PC-3 (cell line): Measurements from ENCODE around the gene OR10J5. TPM values are rescaled to one million over a fixed set of nuclear protein-coding genes. Genes with fewer than 3 reads are reported as not detected.

Experiments used
- ATAC-seq: fragments of 200-7000 bp; cut with Tn5 transposase; 2 replicates; pipeline ENCODE4 v1.9.1; 2020; ENCODE audit warnings: mild to moderate bottlenecking, moderate library complexity
- BruUV-seq: library from RNA; stranded (reverse); fragments of 400-500 nt; replicated peaks from 2 replicates; lab custom pipeline; 2021; lab: Mats Ljungman, UMichigan
- CTCF ChIA-PET: fragments of 300-600 bp; sonication (Branson Sonifier 250); formaldehyde crosslinking; loops from one replicate; lab custom pipeline; 2022; ENCODE audit warnings: antibody characterized with exemption; lab: Charles Lee
- POLR2A ChIA-PET: fragments of 300-600 bp; sonication (Branson Sonifier 250); formaldehyde crosslinking; loops from one replicate; lab custom pipeline; 2022; ENCODE audit warnings: antibody characterized with exemption; ENCODE audit not compliant: unreplicated experiment; lab: Charles Lee
- DNase-seq: peaks from one replicate; pipeline ENCODE4 v3.0.0-alpha.2; 2015
- H2AFZ ChIP-seq: fragments of 300-600 bp; sonication (generic); 2 replicates; pipeline ENCODE4 v1.6.0; 2016; ENCODE audit warnings: antibody characterized with exemption, low read length
- H3F3A ChIP-seq: fragments of 300-600 bp; sonication (generic); one replicate; pipeline ENCODE4 v1.6.0; 2017; ENCODE audit warnings: antibody characterized with exemption, low read length, control low read depth, mild to moderate bottlenecking; ENCODE audit not compliant: unreplicated experiment
- H3K27ac ChIP-seq: fragments of 300-600 bp; sonication (generic); 2 replicates; pipeline ENCODE4 v1.5.1; 2016; ENCODE audit warnings: mild to moderate bottlenecking, low read length
- H3K27me3 ChIP-seq: fragments of 300-600 bp; sonication (generic); 2 replicates; pipeline ENCODE4 v1.6.1; 2016; ENCODE audit warnings: low read length, mixed read lengths
- H3K36me3 ChIP-seq: fragments of 300-600 bp; sonication (generic); 2 replicates; pipeline ENCODE4 v1.6.1; 2016; ENCODE audit warnings: low read depth, mixed run types, low read length, mixed read lengths
- H3K4me1 ChIP-seq: fragments of 300-600 bp; sonication (generic); 2 replicates; pipeline ENCODE4 v1.5.1; 2016; ENCODE audit warnings: low read length; ENCODE audit not compliant: insufficient read depth
- H3K4me2 ChIP-seq: fragments of 300-600 bp; sonication (generic); 2 replicates; pipeline ENCODE4 v1.6.0; 2016; ENCODE audit warnings: low read length
- H3K4me3 ChIP-seq: fragments of 300-600 bp; sonication (generic); 2 replicates; pipeline ENCODE4 v1.5.1; 2016; ENCODE audit warnings: mild to moderate bottlenecking, low read length, mixed read lengths
- H3K79me2 ChIP-seq: fragments of 300-600 bp; sonication (generic); 2 replicates; pipeline ENCODE4 v1.6.1; 2017; ENCODE audit warnings: low read length, mixed read lengths
- H3K9ac ChIP-seq: fragments of 300-600 bp; sonication (generic); 2 replicates; pipeline ENCODE4 v1.6.0; 2016; ENCODE audit warnings: mild to moderate bottlenecking, low read length
- H3K9me2 ChIP-seq: fragments of 300-600 bp; sonication (generic); replicated peaks from 2 replicates; pipeline ENCODE4 v1.6.1; 2016; ENCODE audit warnings: mixed run types, low read length, mixed read lengths
- H3K9me3 ChIP-seq: fragments of 300-600 bp; sonication (generic); 2 replicates; pipeline ENCODE4 v1.6.1; 2016; ENCODE audit warnings: low read length, mixed read lengths
- H4K20me1 ChIP-seq: fragments of 300-600 bp; sonication (generic); 2 replicates; pipeline ENCODE4 v1.6.1; 2016; ENCODE audit warnings: low read length, mixed read lengths
- CTCF ChIP-seq: fragments of 300-600 bp; sonication (generic); conservative IDR thresholded peaks from 2 replicates; pipeline ENCODE4 v1.5.1; 2017; ENCODE audit warnings: antibody characterized with exemption, low read depth, mild to moderate bottlenecking, low read length
- EZH2 ChIP-seq: fragments of 300-600 bp; sonication (generic); IDR thresholded peaks from one replicate; pipeline ENCODE4 v1.6.1; 2017; ENCODE audit warnings: antibody characterized with exemption, mild to moderate bottlenecking, low read length; ENCODE audit not compliant: unreplicated experiment
- EZH2phosphoT487 ChIP-seq: fragments of 300-600 bp; sonication (generic); IDR thresholded peaks from 2 replicates; pipeline ENCODE4 v1.6.1; 2018; ENCODE audit warnings: mild to moderate bottlenecking, antibody characterized with exemption, low read length, borderline replicate concordance
- intact Hi-C: fragments of 100-400 bp; cut with micrococcal nuclease; formaldehyde crosslinking; loops from 2 replicates; pipeline ENCODE4 v1.9.0; 2023
- total RNA-seq: library from RNA; depleted of rRNA; stranded (reverse); fragments of >200 nt; gene quantifications from 2 replicates; pipeline ENCODE4 v1.2.3, GENCODE V29; 2014

Gene OR10J5
- total RNA-seq, 1 experiment from 2014 or later: not detected

GRCh38 chr1:159561497-159561896 is 25.7 kb upstream of the OR10J5 start:
- ChIA-PET POLR2A (no interaction called here), CTCF (no interaction called here)
- TF ChIP-seq CTCF (no peak), EZH2 (no peak), EZH2phosphoT487 (no peak)
- intact Hi-C loops: no loop called here
- Histone ChIP-seq H3K4me2 (no peak overlapping the region), H3F3A (no peaks in the 10 kb centered on the region), H3K9me3 (no peaks in the 10 kb centered on the region), H3K27me3 (peaks cover 7% of the 10 kb centered on the region), H3K36me3 (no peaks in the 10 kb centered on the region), H3K9me2 (no peaks in the 10 kb centered on the region), H3K4me1 (no peaks in the 10 kb centered on the region), H3K27ac (no peak overlapping the region), H3K79me2 (no peaks in the 10 kb centered on the region), H2AFZ (no peak overlapping the region), H3K4me3 (no peak overlapping the region), H4K20me1 (no peaks in the 10 kb centered on the region), H3K9ac (no peak overlapping the region)
- BruUV-seq: no TSS peak
- ATAC-seq: no peak
- no peak for DNase-seq

GRCh38 chr1:159560599-159560998 is 24.8 kb upstream of the OR10J5 start:
- no peaks in the 10 kb centered on the region for H4K20me1 ChIP-seq
- no peaks in the 10 kb centered on the region; the same call in 1 of the 2 replicates for H3K27me3 ChIP-seq
- BruUV-seq: no TSS peak
- H2AFZ ChIP-seq: no peak overlapping the region
- H3K79me2 ChIP-seq: no peaks in the 10 kb centered on the region
- no peaks in the 10 kb centered on the region for H3K36me3 ChIP-seq
- H3K27ac ChIP-seq: no peak overlapping the region
- no peaks in the 10 kb centered on the region for H3K9me3 ChIP-seq
- H3K4me3 ChIP-seq: no peak overlapping the region
- no peak overlapping the region for H3K9ac ChIP-seq
- POLR2A ChIA-PET: no interaction called here
- no peak for TF ChIP-seq EZH2
- TF ChIP-seq EZH2phosphoT487: no peak
- no peak for TF ChIP-seq CTCF
- no peaks in the 10 kb centered on the region for H3K9me2 ChIP-seq
- no peaks in the 10 kb centered on the region for H3F3A ChIP-seq
- no peaks in the 10 kb centered on the region for H3K4me1 ChIP-seq
- CTCF ChIA-PET: no interaction called here
- ATAC-seq: no peak
- no peak overlapping the region for H3K4me2 ChIP-seq
- intact Hi-C loops: no loop called here
- no peak for DNase-seq

- H3K79me2 ChIP-seq: no peaks in the 10 kb centered on the region
- intact Hi-C loops: no loop called here
- no peak overlapping the region for H3K27ac ChIP-seq
- H3K4me1 ChIP-seq: no peaks in the 10 kb centered on the region
- H3K4me2 ChIP-seq: no peak overlapping the region
- ChIA-PET CTCF (no interaction called here), POLR2A (no interaction called here)
- H2AFZ ChIP-seq: no peak overlapping the region
- no peaks in the 10 kb centered on the region for H3F3A ChIP-seq
- TF ChIP-seq CTCF (no peak), EZH2phosphoT487 (no peak), EZH2 (no peak)
- DNase-seq (no peak), ATAC-seq (no peak)
- H3K36me3 ChIP-seq: no peaks in the 10 kb centered on the region
- BruUV-seq: no TSS peak
- H4K20me1 ChIP-seq: no peaks in the 10 kb centered on the region
- peaks cover 5% of the 10 kb centered on the region; the same call in 1 of the 2 replicates for H3K27me3 ChIP-seq
- H3K9ac ChIP-seq: no peak overlapping the region
- H3K4me3 ChIP-seq: no peak overlapping the region
- H3K9me2 ChIP-seq: no peaks in the 10 kb centered on the region
- H3K9me3 ChIP-seq: no peaks in the 10 kb centered on the region
These were observed 21.1 kb upstream of the OR10J5 start for GRCh38 chr1:159556931-159557369.
